Measurements from ENCODE around the gene TIMELESS.
"Not testable (repeated sequence)": the region's sequence is repeated elsewhere in the genome, so short reads cannot be mapped to it uniquely, and the experiment has no call there.

The TIMELESS gene

DNA sequence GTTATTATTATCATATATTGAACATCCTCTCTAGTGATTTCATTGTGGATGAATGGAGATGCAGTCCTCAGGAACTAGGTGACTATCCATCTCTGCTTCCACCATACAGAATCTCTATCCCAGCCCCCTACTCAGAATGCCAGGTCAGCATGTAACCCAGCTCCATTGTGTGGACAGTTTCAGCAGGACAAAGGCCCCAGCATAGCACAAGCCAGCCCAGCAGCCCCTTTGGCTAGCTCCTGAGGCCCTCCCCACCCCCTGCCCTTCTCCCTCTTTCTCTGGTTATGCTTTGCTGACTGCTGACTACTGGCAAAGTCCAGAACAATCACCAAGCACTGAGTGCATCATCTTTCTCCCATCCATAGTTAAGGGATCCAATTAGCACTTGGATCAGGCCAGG is 13.3 kb upstream of the TIMELESS start:
- no peak for DNase-seq (ENCODE audit: low read depth)

DNA sequence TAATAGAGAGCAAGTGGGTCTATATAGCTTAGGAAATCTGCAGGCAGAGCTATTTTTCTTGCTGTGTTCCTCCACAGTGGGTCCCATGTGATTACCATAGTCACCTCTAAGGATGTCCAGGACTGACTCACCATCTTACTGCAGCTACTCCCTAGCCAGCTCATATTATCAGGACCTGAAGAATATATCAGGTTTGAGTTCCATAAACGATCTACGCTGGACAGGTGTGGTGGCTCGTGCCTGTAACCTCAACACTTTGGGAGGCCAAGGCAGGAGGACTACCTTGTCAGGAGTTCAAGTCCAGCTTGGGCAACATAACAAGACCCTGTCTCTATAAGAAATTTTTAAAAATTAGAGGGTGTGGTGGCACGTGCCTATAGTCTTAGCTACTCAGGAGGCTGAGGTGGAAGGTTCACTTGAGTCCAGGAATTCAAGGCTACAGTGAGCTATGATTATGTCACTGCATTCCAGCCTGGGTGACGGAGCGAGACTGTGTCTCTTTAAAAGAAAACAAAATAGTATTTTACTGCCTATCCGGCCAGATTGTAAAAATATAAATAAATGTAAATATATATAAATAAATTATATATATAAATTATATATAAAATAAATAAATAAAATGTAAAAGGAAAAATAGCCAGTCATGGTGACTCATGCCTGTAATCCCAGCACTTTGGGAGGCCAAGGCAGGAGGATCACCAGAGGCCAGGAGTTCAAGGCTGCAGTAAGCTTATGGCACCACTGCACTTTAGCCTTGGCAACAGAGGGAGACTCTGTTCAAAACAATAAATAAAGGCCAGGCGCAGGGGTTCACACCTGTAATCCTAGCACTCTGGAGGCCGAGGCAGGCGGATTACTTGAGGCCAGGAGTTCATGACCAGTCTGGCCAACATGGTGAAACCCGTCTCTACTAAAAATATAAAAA is 12.3 kb upstream of the TIMELESS start:
- DNase-seq (ENCODE audit: low read depth), result peak; percentile 23

DNA sequence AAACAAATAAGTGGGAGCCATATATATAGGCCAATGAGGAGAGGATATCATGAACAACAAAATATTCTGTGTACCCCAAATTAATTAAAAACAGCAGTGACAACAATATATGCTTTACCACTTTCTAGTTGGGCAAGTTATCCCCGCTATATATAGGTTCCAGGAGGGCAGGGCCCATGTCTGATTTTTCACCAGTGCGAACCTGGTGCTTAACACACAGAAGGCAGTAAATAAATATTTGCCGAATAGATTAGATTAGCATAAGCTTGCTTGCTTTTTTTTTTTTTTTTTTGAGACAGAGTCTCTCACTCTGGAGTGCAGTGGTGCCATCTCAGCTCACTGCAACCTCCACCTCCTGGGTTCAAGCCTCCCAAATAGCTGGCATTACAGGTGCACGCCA is 8.6 kb upstream of the TIMELESS start:
- DNase-seq (ENCODE audit: low read depth), result no peak

DNA sequence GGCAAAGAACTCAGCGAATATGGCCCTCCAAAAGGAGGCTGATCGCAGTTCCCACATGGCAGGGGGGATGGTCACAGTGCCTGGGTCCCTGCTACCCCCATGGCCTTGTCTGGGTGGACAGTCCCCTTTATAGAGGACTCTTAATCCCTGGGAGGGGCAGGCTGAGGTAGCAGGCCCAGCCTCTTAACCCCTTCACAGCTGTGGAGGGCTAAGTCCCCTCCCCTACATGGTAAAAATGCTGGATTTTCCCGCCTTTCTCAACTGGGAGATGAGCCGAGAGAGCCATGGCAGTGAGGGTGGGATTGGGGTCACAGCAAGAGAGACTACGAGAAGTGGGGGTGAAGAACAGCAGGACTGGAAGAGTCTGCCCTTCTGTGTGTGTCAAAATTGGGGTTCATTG is 5.3 kb upstream of the TIMELESS start, which contains the start of gene MIP:
Gene MIP (minus strand): TSS at position 101 of the 400 bp plus-strand sequence. CDS start 44 bp downstream, at position 57.
- no peak for DNase-seq (ENCODE audit: low read depth)

DNA sequence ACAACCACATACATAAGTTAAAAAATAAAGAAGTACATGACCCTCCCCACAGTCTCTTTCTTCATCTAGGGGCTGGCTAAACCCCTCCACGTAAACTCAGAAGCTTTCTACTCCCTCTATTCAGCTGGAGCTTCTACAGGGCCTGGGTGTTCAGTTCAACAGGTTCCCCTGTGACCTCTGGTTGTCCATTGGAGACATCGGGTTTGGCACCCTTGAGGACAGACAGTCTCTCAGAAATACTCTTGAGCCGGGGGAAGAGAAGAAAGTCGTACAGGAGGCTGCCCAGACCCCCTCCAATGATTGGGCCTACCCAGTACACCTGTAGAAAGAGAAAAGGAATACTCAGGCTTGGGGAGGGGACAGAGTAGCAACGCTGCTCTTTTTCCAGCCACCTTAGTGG is 1.9 kb upstream of the TIMELESS start:
- DNase-seq (ENCODE audit: low read depth), result no peak

DNA sequence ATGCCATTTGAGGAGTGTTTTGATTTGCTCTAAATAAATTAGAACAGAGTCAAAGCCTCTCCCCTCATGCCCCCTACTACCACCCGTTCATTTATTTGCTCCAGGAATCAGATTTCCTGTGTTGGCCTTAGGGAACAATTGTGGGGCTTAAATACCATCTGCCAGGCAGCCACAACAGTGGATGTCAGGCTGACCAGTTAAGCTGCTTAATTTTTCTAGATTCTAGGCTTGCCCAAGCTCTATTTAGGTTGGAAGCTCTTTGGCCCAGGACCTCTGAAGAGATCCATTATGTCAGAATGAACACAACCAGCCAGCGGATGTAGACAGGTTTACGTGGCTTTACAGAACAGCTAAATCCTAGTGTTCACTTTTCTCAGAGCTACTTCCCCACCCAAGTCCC is 1.0 kb upstream of the TIMELESS start:
- no peak for DNase-seq (ENCODE audit: low read depth)

DNA sequence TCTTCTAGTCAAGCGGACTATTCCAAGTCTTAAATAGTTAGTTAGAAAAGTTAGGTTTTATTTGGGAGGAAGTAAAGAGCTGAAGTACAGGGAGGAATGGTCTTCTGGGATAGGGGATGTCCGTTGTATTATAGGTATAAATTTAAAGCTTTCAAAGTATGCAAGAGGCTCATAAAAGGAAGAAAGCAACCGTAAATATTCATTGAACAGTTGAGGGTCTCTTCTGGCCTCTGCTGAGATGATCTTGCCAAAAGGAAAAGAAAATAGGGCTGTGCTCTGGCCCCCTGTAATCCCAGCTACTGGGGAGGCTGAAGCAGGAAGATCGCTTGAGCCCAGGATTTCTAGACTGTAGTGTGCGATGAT is 377 bp upstream of the TIMELESS start:
- DNase-seq (ENCODE audit: low read depth), result no peak

DNA sequence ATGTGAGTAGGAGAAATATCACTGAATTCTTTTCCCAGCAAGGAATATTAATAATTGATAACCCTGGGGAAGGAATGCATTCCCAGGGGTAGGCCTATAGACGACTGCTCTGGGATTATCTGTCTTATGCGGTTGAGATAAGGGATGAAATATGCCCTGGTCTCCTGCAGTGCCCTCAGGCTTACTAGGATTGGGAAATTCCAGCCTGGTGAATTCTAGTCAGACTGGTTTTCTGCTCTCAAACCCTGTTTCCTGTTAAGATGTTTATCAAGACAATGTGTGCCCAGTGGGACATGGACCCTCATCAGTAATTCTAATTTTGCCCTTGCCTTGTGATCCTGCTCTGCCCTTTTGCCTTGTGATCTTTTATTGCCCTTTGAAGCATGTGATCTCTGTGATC is 6.0 kb downstream of the TIMELESS start:
- peak; percentile 33 for DNase-seq (ENCODE audit: low read depth)

DNA sequence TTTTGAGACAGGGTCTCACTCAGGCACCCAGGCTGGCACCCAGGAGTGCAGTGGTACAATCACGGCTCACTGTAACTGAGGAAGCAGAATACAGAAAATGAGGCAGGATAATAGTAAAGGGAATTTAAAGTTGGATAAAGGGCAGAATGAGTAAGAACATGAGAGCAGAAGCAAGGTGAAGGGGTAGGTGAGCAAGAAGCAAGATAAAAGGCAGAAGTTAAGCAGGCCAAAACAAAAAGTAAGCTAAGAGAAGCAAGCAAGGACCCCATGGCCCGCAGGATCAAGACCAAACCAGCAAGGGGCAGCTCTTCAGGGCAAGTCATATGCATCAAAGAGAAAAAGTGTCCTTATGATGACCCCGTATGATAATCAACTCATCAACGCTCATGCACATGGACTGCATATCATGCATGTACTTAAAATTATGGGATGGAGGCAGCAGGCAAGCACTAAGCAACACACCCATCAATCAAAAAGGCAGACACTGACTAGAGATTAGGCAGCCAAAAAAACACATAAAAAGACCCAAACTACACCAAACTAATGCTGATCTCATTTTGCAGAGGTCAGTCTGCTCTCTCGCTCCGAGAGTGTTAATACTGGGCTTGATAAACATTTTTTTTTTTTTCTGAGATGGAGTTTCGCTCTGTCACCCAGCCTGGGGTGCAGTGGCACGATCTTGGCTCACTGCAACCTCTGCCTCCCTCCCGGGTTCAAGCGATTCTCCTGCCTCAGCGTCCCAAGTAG is 11.6 kb downstream of the TIMELESS start:
- no peak for DNase-seq (ENCODE audit: low read depth)

DNA sequence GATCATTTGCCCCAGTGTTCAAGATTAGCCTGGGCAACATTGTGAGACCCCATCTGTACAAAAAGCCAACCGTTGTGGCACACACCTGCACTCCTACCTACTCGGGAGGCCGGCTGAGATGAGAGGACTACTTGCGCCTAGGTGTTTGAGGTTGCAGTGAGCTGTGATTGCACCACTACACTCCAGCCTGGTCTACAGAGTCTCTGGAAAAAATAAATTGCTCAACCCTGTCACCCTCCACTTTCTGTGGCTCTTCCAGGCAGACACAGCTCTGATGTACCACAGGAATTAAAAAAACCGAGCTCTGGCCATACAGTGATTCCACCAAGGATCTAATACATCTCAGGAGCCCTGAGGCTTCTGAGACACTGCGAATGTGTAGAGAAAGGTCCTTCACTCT is 14.4 kb downstream of the TIMELESS start:
- DNase-seq (ENCODE audit: low read depth), result peak; percentile 40

DNA sequence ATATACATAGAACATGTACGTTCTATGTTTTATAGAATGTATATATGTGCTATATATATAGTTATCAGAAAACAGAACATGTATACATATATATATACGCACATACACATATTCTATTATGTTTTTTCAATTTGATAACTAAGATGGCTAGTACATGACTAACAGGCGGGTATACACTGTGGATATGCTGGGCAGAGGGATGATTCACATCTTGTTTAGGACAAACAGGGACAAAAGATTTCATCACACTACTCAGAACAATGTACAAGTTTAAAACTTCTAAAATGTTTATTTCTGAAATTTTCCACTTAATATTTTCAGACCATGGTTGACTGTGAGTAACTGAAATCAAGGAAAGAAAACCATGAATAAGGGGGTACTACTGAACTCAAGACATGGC is 17.4 kb downstream of the TIMELESS start:
- DNase-seq (ENCODE audit: low read depth), result peak; percentile 85

DNA sequence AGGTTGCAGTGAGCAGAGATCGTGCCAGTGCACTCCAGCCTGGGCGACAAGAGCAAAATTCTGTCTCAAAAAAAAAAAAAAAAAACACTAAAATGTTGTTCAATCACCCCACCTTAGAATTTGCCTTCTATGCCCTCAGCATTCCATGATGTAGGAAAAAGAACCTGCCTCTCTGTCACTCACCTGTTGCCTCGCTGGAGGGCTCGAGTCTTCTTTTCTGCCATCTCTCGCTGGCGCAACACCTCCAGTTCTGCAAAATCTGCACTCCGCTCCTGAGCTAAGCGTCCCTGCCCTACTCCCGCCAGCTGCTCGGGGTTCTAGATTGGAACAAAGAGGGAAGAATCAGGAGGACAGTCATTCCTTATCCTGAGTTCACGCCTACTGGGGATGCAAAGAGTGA is 17.9 kb downstream of the TIMELESS start:
- DNase-seq (ENCODE audit: low read depth), result no peak

DNA sequence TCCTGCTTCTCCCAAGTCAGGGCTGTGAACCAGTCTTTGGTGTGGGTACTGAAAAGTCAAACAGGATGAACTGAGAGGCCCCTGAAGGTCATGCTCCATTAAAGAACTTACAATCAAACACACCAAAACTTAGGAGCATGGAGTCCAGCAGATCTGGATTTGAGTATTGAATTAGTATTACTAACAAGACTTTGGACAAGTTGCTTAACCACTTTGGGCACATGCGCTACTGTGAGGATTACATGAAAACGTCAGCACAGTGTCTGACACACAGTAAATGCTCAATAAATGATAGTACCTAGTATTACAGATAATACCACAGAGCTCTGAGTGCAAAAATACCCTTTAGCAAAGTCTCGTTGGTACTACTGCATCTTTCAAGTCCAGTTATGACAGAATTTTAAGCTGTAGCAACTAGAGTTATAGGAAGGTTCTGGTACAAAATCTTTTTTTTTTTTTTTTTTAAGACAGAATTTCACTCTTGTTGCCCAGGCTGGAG is 23.2 kb downstream of the TIMELESS start:
- no peak for DNase-seq (ENCODE audit: low read depth)

DNA sequence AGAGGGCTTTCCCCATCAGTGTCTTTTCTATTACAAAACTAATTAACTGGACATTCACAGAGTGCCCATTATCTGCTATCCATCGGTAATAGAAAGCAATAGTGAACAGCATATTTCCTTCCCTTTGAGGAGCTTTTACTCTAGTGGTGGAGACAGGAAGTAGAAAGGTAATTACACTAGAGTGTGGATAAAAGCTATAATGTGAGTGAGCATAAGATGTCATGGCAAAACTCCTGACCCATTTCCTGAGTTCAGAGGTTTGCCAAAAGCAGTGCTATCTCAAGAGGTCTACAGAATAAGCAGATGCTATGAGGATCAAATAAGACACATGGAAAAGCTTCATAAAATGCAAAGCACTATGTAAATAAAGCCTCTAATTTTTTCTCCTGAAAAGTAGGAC is 24.0 kb downstream of the TIMELESS start:
- no peak for DNase-seq (ENCODE audit: low read depth)

DNA sequence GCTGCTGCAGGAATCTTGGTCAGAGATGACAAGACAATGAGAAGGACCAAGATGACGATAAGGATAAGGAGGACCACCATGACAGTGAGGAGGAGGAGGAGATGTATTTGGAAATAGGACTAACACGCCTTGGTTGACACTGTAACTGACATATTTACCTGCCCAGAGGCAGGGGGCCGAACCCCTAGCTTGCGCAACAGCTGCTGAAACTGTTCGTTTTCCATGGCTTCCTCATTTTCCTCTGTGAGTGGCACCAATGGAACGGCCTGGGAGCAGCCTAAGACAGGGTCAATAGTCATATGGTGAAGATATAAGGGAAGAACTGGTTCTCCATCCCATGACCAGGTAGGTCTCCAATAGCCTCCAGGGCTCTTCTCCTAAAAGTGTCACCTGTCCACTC is 28.8 kb downstream of the TIMELESS start:
- DNase-seq (ENCODE audit: low read depth), result no peak

DNA sequence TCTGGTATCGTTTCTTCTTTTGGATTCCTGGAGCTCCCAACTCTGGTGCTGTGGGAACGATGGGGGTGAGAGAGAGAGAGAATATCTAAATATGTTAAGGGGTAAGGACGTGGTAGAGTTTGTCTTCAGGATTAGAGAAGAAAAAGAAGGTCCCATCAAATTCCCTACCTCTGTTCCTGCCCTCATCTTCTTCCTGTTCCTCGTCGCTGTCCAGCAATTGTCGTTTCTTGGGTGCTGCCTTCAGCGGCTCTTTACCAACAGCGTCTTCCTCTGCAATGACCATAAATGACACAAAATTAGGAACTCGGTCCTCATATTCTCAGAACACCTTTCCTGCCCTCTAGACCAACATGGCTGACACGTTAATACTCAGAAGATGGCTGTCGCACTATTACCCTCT is 31.5 kb downstream of the TIMELESS start:
- no peak for DNase-seq (ENCODE audit: low read depth)

DNA sequence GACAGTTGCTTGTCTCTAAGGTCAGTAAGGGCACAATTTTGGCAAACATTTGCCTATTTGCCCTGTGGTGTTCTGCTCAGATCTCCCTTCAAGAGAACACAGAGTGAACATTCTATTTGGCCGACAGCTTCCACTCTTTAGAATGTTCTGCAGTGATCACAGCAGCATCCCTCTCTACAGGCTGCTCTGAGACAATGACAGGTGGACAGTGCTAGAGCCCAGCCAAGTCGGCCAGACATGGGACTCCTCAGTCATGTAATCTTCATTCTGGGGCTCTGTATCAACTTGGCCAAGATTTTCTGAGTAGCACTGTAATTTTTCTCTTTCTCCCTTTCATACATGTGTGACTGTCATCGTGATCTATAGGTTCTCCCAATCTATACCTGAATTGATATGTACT is 34.8 kb downstream of the TIMELESS start:
- no peak for DNase-seq (ENCODE audit: low read depth)

DNA sequence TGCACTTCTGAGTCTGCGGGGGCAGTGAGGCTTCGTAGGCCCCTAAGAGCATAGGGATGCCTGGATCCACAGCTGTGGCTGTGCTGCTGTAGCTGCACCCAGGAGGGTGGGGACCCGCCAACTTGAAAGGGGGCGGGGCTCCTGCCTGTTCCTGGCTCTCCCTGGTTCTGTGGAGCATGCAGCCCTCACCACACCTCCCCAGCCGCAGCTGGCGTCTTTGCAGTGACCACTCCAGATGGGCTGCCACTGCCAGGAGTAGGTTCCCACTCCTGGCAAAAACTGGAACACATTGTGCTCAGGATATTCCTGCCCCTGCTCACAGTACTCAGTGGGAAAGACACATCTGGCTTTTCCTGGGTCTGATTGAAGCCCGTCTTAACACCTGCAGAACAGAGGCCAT is 35.8 kb downstream of the TIMELESS start:
- DNase-seq (ENCODE audit: low read depth), result no peak

DNA sequence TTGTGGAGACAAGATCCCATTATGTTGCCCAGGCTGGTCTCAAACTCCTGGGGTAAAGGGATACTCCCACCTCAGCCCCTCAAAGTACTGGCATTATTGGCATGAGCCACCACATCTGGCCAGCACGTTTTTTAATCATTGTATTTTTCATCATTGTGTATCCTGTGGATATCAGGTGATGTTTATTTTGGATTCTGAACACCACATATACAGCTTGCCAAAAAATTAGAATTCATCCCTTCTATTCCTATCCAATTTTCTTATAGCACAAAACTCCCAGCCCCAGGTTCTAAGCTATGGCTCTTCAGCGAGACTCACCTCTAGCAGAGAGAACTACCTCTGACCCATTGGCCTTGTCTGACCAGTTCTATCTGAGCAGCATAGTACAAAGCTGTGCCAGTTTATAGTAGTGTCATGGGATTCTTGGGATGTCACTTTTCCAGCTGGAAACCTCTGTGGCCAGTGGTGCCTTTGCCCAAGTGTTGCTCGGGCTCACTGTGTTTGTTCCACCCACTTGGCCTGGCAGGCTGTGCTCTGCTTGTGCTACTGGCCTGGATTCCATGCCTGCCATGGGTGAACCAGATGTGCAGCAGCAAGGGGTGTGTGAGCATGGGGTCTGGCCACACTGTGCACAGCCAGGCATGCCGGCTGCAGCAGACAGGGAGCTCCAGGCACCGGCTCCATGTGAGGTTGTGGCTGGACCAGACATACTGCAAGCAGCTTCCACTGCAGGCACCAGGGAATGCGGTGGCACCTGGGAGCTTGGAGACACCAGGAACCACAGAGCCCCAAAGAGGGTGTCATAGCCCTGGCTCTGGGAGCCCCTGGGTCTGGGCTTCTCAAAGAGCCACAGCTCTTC is 37.2 kb downstream of the TIMELESS start:
- DNase-seq (ENCODE audit: low read depth), result no peak

DNA sequence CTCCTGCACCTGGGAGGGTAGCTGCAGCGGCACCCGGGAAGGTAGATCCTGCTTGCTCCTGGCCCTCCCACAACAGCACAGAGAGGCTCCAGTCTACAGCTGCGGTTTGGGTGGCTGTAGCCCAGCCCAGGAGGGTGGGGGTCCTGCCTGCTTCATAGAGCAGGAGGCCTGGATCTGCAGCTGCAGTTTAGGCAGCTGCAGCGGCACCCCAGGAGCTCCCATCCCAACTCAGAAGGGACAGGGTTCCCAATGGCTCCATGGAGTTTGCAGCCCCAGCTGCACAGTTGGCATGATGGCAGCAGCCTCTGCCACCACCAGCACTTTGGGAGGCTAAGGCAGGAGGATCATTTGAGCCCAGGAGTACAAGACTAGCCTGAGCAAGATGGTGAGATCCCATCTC is 38.5 kb downstream of the TIMELESS start:
- DNase-seq (ENCODE audit: low read depth), result no peak

DNA sequence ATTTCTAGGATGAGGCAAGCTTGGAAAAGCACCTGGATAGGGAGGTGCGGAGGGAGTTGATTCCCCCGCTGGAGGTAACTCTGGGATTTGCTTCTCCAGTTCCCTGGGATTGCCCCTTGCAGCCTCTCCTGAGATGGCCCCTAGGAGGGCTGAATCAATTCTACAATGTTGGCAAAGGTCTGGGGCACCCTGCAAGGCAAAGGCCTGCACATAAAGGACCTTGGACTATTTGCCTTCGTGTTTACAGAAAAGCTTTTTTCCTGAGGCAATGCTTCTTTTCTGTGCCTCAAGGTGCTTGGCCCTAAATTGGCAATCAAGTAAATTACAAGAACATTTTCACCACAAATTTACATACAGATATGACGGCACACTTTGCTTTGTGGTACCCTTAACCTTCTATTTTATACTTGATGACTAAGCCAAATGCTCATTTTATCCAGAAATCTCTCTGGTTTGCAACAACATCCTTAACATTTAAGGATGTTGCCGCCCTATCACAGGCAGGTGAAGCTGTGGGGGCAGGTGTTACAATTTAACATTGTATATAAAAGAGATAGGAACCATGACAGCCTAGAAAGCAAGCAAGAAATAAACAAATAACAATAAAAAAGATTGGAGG is 40.3 kb downstream of the TIMELESS start:
- no peak for DNase-seq (ENCODE audit: low read depth)

DNA sequence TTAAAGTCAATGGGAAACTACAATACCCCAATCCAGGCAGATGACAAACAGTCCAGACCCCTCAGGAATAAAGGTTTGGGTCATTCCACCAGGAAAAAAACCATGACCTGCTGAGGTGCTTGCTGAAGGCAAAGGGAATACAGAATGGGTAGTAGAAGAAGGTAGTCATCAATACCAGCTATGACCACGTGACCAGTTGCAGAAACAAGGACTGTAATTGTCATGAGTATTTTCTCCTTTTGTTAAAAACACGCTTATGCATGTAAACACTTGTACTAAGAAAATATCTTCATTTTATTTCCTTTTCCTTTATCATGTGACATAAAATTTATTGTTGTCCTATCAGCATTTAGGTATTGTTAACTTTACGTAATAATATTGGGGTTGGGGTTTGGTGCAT is 45.0 kb downstream of the TIMELESS start:
- not testable (repeated sequence) for DNase-seq (ENCODE audit: low read depth)

Data from amniotic epithelial cell (primary cell).